Muscle layer of colon (tissue), 2 donors: ENCODE data around the gene ORC2.
"Not testable (repeated sequence)": the region's sequence is repeated elsewhere in the genome, so short reads cannot be mapped to it uniquely, and the experiment has no call there.

Source experiments
- H3K27ac ChIP-seq: one replicate; pipeline ENCODE4 v1.7.0; 2013; ENCODE audit warnings: low read depth, mild to moderate bottlenecking, low read length, moderate library complexity
- H3K27me3 ChIP-seq, 2 donors: one replicate each; pipeline ENCODE4 v1.7.0; 2013; ENCODE audit warnings: low read length in 2 of 2, mild to moderate bottlenecking in 2 of 2; ENCODE audit not compliant: insufficient read depth in 2 of 2, control insufficient read depth in 1 of 2
- H3K36me3 ChIP-seq: one replicate; pipeline ENCODE4 v1.7.0; 2013; ENCODE audit warnings: mild to moderate bottlenecking, low read length; ENCODE audit not compliant: insufficient read depth
- H3K4me1 ChIP-seq: one replicate; pipeline ENCODE4 v1.7.0; 2013; ENCODE audit warnings: mild to moderate bottlenecking, low read length; ENCODE audit not compliant: insufficient read depth
- H3K4me3 ChIP-seq, 2 donors: one replicate each; pipeline ENCODE4 v1.7.0; 2013; ENCODE audit warnings: low read length in 2 of 2, low read depth in 1 of 2, mild to moderate bottlenecking in 1 of 2, moderate library complexity in 1 of 2
- H3K9ac ChIP-seq: one replicate; pipeline ENCODE4 v1.7.0; 2013; ENCODE audit warnings: low read length
- H3K9me3 ChIP-seq: one replicate; pipeline ENCODE4 v1.7.0; 2013; ENCODE audit warnings: mild to moderate bottlenecking, low read length
- donor health status: abdominal sarcoma.
- donor health status: Adenocarcinoma of cecum.

Gene ORC2

DNA sequence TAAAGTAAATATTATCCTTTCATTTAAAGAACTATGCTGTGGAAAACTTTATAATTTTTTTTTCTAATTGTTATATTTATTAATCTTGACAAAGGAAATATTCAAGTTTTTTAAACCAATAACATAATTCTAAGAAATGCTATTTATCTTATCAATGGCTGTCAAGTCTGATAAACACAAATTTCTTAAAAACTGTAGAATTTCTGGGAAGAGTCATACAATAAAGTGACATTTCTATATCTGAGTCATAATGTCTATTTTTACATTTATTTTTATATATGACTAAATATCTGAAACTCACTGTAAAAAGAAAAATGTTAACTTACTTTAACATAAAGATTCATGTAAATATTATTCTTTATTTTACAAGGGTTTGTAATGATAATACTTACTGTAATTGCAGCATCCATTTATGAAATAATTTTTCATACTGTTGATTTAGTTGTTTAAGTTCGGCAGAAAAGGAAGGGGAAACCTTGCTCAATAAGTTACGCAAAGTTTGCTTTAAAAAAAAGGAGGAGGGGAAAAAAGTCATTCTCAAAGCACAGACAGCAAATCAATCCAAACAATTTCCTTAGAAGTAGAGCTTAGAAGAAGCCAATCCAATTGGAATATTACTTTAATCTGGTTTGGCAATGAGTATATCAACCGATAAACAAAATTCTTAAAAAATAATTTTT, 32.4 kb downstream of the ORC2 start:
- H3K36me3 ChIP-seq, result peaks cover 32% of the 10 kb centered on the region
- no peak overlapping the region for H3K9ac ChIP-seq
- H3K4me3 ChIP-seq, result no peak overlapping the region
- H3K27ac ChIP-seq, result no peak overlapping the region
- no peaks in the 10 kb centered on the region for H3K4me1 ChIP-seq
- H3K9me3 ChIP-seq, result no peaks in the 10 kb centered on the region
- H3K27me3 ChIP-seq, result no peaks in the 10 kb centered on the region

DNA sequence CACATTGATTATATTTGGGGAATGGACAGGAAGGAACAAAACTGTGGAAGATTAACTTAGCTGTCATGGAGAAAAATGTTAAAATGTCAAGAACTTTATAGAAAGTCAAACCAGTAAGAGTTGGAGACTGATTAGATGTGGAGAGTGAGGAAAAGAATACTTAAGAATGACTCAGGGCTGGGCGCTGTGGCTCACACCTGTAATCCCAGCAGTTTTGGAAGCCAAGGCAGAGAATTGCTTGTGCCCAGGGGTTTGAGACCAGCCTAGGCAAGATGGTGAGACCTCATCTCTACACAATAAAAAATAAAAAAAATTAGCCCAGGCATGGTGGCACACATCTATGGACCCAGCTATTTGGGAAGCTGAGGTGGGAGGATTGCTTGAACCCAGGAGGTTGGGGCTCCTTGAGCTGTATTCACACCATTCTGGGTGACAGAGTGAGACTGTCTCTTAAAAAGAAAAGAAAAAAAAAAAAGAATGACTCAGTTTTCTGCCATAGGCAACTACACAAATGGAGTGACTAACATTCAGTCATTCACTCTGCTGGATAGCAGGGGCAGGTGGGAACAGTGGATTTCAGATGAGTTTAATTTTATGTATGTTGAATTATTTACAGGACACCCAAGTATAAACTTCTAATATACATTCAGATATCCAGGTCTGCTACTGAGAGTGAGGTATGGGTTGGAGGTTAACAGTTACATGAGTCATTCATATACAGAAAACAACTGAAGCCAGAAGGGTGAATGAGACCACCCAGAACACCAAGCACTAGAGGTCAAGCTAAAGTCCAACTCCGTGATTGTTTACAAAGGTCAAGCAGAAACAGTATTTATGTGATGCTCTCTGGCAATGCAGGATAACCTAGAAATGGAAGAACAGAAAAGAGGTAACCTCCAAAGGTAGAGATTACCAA, 33.9 kb downstream of the ORC2 start:
- no peaks in the 10 kb centered on the region for H3K27me3 ChIP-seq
- no peak overlapping the region for H3K9ac ChIP-seq
- H3K9me3 ChIP-seq, result no peaks in the 10 kb centered on the region
- H3K27ac ChIP-seq, result no peak overlapping the region
- H3K4me3 ChIP-seq, result no peak overlapping the region
- peaks cover 22% of the 10 kb centered on the region for H3K36me3 ChIP-seq
- H3K4me1 ChIP-seq, result no peaks in the 10 kb centered on the region

GRCh38 chr2:200922439-200922838, 41.0 kb downstream of the ORC2 start:
- H3K4me3 ChIP-seq, result no peak overlapping the region
- H3K36me3 ChIP-seq, result peaks cover 30% of the 10 kb centered on the region
- H3K27me3 ChIP-seq, result no peaks in the 10 kb centered on the region
- no peak overlapping the region for H3K9ac ChIP-seq
- no peaks in the 10 kb centered on the region for H3K9me3 ChIP-seq
- H3K27ac ChIP-seq, result no peak overlapping the region
- no peaks in the 10 kb centered on the region for H3K4me1 ChIP-seq

DNA sequence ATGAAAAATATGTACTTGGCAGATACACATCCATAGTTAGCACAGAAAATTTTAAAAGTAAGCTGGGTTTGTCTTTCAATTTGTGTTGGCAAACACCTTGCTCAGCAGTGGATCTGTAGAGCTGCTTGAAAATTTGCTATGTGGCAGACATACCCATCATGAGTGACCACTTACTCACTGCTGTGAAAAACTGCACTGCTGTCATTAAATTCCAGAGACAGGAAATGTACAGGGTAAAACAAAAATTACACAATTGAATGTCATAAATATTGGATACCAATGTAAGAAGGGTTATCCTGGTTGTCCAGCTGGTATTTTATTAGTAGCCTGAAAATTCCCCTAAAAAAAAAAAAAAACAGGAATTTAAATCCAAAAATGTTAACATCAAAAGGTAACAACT, 49.8 kb downstream of the ORC2 start:
- Histone ChIP-seq H3K4me3 (no peak overlapping the region), H3K36me3 (peaks cover 43% of the 10 kb centered on the region), H3K4me1 (no peaks in the 10 kb centered on the region), H3K9me3 (no peaks in the 10 kb centered on the region), H3K27me3 (no peaks in the 10 kb centered on the region), H3K9ac (no peak overlapping the region), H3K27ac (no peak overlapping the region)

DNA sequence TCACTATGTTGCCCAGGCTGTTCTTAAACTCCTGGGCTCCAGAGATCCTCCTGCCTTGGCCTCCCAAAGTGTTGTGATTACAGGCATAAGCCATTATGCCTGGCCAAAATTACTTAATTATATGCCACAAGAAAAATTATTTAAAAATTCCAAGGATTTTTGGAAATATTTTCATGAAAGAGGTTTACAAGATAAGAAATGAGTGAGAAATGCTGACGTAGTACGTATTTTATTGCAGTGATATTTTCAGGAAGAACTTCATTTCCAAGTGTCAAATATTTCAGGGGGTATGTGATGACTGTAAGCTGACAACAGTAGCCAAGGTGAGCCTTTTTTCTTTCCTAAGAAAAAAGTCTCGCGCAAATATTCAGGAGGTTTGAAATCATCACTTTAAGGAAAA, 53.5 kb downstream of the ORC2 start:
- Histone ChIP-seq H3K9me3 (no peaks in the 10 kb centered on the region), H3K36me3 (peaks cover 35% of the 10 kb centered on the region), H3K4me3 (no peak overlapping the region)

DNA sequence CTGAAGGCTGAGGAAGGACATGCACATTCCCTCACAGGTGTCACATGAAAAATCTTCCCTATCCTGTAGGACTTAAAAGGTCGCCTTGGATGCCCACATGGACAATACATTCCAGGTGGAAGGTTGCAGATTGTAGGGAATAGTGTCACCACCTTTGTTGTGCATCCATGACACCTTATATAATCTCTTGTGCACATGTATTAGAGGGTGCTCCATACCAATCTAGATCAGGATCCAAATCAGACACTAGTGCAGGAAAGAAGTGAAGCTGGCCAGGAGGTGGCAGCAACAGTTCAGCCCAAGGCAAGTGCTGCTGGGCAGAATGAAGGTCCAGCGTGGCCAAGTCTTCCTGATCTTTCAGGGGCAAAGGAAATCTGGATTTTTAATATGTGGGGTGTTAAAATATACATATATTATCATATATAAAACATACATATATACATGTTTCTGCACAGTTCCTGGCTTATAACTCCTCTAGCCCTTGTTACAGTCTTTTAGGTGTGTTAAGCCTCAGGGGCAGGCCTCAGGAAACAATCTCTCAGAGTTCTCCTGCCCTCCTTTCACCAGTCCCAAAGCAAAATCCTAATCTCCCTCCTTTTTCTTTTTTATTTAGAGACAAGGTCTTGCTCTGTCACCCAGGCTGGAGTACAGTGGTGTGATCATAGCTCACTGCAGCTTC, 57.7 kb downstream of the ORC2 start:
- Histone ChIP-seq H3K9ac (no peak overlapping the region), H3K27ac (no peak overlapping the region)

More for the DNA sequence above, 53.5 kb downstream of the ORC2 start:
- Histone ChIP-seq H3K27me3 (no peaks in the 10 kb centered on the region), H3K9ac (no peak overlapping the region), H3K4me1 (no peaks in the 10 kb centered on the region), H3K27ac (no peak overlapping the region)

GRCh38 chr2:200901459-200902072, 61.9 kb downstream of the ORC2 start:
- Histone ChIP-seq H3K36me3 (peaks cover 63% of the 10 kb centered on the region), H3K9ac (no peak overlapping the region), H3K9me3 (no peaks in the 10 kb centered on the region), H3K27me3 (no peaks in the 10 kb centered on the region), H3K4me1 (no peaks in the 10 kb centered on the region), H3K4me3 (no peak overlapping the region), H3K27ac (no peak overlapping the region)

More for the DNA sequence above, 57.7 kb downstream of the ORC2 start:
- no peaks in the 10 kb centered on the region for H3K9me3 ChIP-seq
- no peaks in the 10 kb centered on the region for H3K4me1 ChIP-seq
- no peaks in the 10 kb centered on the region for H3K27me3 ChIP-seq
- H3K4me3 ChIP-seq, result no peak overlapping the region
- H3K36me3 ChIP-seq, result peaks cover 33% of the 10 kb centered on the region

GRCh38 chr2:200899482-200899881, 64.0 kb downstream of the ORC2 start:
- Histone ChIP-seq H3K9ac (no peak overlapping the region), H3K4me1 (no peaks in the 10 kb centered on the region), H3K4me3 (no peak overlapping the region), H3K36me3 (peaks cover 69% of the 10 kb centered on the region), H3K27ac (no peak overlapping the region), H3K9me3 (no peaks in the 10 kb centered on the region), H3K27me3 (no peaks in the 10 kb centered on the region)

DNA sequence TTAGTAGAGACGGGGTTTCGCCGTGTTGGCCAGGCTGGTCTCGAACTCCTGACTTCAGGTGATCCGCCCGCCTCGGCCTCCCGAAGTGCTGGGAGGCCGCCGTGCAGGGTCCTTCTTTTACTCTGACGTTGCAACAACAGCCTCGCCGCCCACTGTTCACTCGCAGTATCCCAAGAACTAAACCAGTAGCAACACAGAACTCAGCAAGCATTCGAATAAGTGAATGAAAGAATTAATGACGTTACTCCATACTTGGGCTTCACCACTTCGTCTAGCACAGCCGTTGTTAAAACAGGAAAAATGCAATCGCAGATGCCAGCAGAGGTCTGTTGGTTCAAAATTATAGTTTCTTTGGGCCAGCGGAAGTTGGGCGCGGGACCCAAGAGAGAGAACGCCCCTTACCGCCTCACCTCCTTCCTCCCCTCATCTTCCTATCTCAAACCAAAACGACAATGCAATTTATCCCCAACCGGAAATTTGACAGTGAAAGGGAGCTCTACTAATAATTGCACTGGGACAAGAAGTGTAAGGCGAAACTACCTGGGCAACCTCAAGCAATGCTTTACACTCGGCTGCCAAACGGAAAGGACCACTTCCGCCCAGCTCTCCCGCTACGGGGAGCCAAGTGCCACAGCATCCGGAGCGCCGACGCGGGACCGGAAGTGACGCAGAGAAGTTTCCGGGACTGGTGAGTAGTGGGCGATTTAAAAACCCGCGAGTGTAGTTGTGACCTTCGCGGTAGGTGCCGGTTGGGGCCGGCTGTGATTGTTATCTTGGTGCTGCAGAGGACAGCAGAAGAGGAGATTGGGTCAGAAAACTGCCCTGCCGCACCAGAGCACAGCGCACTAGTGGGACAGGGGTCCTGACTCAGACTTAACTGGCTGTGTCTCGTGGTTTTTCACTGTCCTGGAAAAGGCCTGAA, 74.5 kb downstream of the ORC2 start, which contains the start of the genes NIF3L1 and PPIL3:
NIF3L1 (plus strand) TSS at position 668 of the 922 bp plus-strand sequence. CDS start 2,573 bp downstream, outside the sequence.
PPIL3 (minus strand) TSS at position 374 of the 922 bp plus-strand sequence. CDS start 1,462 bp downstream, outside the sequence.
- H3K9ac ChIP-seq, result peak within 1 kb of the TSS; percentile 81
- peak within 1 kb of the TSS; percentile 49 to 87 for H3K4me3 ChIP-seq
- no peaks in the 10 kb centered on the region for H3K36me3 ChIP-seq
- H3K4me1 ChIP-seq, result peaks cover 19% of the 10 kb centered on the region
- H3K27ac ChIP-seq, result peak within 1 kb of the TSS; percentile 90
- no peaks in the 10 kb centered on the region for H3K9me3 ChIP-seq
- H3K27me3 ChIP-seq, result no peaks in the 10 kb centered on the region

- H3K9me3 ChIP-seq, H3K9ac ChIP-seq, H3K4me3 ChIP-seq, H3K27ac ChIP-seq, H3K4me1 ChIP-seq, H3K27me3 ChIP-seq: not testable (repeated sequence)
- peaks cover 33% of the 10 kb centered on the region for H3K36me3 ChIP-seq
Measured at GRCh38 chr2:200881715-200882249, 81.7 kb downstream of the ORC2 start.
